CD4-positive, alpha-beta T cell treated with Interleukin-6 for 4 hours (primary cell): ENCODE results near the gene IVD.

ENCODE experiments used
- DNase-seq: peaks from one replicate; pipeline ENCODE4 v3.0.0-alpha.2; 2020; ENCODE audit warnings: mixed read lengths

IVD gene

GRCh38 chr15:40460404-40460803 is 54.8 kb downstream of the IVD start:
- no peak for DNase-seq

- no peak for DNase-seq
Measured at GRCh38 chr15:40461958-40462357, 56.4 kb downstream of the IVD start.

GRCh38 chr15:40463279-40463678 is 57.7 kb downstream of the IVD start:
- DNase-seq, result no peak

- DNase-seq, result no peak
Measured at GRCh38 chr15:40463886-40464545, 58.4 kb downstream of the IVD start.

GRCh38 chr15:40464595-40465185 is 59.1 kb downstream of the IVD start:
- no peak for DNase-seq

- no peak for DNase-seq
Measured at GRCh38 chr15:40465939-40466338, 60.3 kb downstream of the IVD start.

- DNase-seq, result no peak
Measured at GRCh38 chr15:40466426-40467260, 61.0 kb downstream of the IVD start.

- DNase-seq, result no peak
Measured at GRCh38 chr15:40467261-40467615, 61.6 kb downstream of the IVD start.

GRCh38 chr15:40468898-40469331 is 63.3 kb downstream of the IVD start:
- no peak for DNase-seq

GRCh38 chr15:40469776-40470390 is 64.3 kb downstream of the IVD start:
- no peak for DNase-seq

- DNase-seq, result peak; percentile 76
Measured at GRCh38 chr15:40470423-40471104, 65.0 kb downstream of the IVD start, which contains the start of gene CHST14. Gene CHST14 (plus strand): TSS chr15:40470984. CDS start chr15:40471214, 230 bp downstream.
